PFSK-1 (cell line): ENCODE measurements around the gene CCDC194.

Experiments used
- POLR2AphosphoS5 ChIP-seq: IDR thresholded peaks from 2 replicates; pipeline ENCODE4 v1.6.1; 2012; ENCODE audit warnings: low read depth, mild to moderate bottlenecking, control low read depth, low read length, moderate library complexity
- TAF1 ChIP-seq: IDR thresholded peaks from 2 replicates; pipeline ENCODE4 v1.6.1; 2012; ENCODE audit warnings: low read length, control low read depth, borderline replicate concordance; ENCODE audit not compliant: insufficient read depth
- TF ChIP-seq, protein P1 (sequence below), 2 experiments: IDR thresholded peaks; 2 replicates each; pipeline versions ENCODE4 v1.6.1 to v1.8.0; 2011 to 2012; ENCODE audit warnings: low read depth in 2 of 2, low read length in 2 of 2, control low read depth in 1 of 2, inconsistent platforms in 1 of 2, mild to moderate bottlenecking in 1 of 2, moderate library complexity in 1 of 2; ENCODE audit not compliant: insufficient read depth in 1 of 2

DNA sequence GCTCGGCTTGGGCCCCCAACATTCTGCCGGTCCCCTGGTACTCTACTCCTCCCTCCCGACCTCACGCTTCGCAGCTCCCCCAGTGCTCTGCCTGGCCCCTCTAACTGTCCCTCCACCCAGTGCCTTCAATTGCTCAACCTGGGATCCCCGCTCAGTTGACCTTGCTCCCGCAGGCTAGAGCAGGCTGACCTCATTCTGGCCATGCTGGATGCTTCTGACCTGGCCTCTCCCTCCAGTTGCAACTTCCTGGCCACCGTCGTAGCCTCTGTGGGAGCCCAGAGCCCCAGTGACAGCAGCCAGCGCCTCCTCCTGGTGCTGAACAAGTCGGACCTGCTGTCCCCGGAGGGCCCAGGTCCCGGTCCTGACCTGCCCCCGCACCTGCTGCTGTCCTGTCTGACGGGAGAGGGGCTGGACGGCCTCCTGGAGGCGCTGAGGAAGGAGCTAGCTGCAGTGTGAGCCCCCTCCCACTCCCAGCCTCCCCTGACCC is 53.1 kb downstream of the CCDC194 start:
- TF ChIP-seq POLR2AphosphoS5 (no peak), TAF1 (no peak)
- TF ChIP-seq, protein P1, sequence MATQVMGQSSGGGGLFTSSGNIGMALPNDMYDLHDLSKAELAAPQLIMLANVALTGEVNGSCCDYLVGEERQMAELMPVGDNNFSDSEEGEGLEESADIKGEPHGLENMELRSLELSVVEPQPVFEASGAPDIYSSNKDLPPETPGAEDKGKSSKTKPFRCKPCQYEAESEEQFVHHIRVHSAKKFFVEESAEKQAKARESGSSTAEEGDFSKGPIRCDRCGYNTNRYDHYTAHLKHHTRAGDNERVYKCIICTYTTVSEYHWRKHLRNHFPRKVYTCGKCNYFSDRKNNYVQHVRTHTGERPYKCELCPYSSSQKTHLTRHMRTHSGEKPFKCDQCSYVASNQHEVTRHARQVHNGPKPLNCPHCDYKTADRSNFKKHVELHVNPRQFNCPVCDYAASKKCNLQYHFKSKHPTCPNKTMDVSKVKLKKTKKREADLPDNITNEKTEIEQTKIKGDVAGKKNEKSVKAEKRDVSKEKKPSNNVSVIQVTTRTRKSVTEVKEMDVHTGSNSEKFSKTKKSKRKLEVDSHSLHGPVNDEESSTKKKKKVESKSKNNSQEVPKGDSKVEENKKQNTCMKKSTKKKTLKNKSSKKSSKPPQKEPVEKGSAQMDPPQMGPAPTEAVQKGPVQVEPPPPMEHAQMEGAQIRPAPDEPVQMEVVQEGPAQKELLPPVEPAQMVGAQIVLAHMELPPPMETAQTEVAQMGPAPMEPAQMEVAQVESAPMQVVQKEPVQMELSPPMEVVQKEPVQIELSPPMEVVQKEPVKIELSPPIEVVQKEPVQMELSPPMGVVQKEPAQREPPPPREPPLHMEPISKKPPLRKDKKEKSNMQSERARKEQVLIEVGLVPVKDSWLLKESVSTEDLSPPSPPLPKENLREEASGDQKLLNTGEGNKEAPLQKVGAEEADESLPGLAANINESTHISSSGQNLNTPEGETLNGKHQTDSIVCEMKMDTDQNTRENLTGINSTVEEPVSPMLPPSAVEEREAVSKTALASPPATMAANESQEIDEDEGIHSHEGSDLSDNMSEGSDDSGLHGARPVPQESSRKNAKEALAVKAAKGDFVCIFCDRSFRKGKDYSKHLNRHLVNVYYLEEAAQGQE (IDR thresholded peaks at IDR 0.05; ENCODE audit: insufficient read depth in 1 of 2, low read depth in 2 of 2, low read length in 2 of 2), result no peak
